ENCODE measurements around the gene GABARAPL1. TPM values are rescaled to one million over a fixed set of nuclear protein-coding genes. Genes with fewer than 3 reads are reported as not detected.

GABARAPL1 gene
- total and polyA plus RNA-seq, 2 of the 13 experiments (the other 11 are each of a cell fraction or from before 2014, with no cell fraction given): 7.9 to 26.1 TPM

- DNase-seq (ENCODE audit: low spot score) (no peak), ATAC-seq (no peak), FAIRE-seq (no peak)
- Histone ChIP-seq H3K9ac (ENCODE audit: insufficient read depth, low read depth, low read length) (no peak overlapping the region), H3K4me3 (replicated peaks in 1 of 3; ENCODE audit: insufficient read depth in 1 of 3, low read depth in 2 of 3, low read length in 3 of 3) (no peak overlapping the region), H3K36me3 (replicated peaks in 1 of 2; ENCODE audit: control insufficient read depth in 1 of 2, insufficient read depth in 2 of 2, low read length in 2 of 2) (no peaks in the 10 kb centered on the region), H3K4me1 (ENCODE audit: insufficient read depth, low read length) (no peaks in the 10 kb centered on the region), H3K27me3 (ENCODE audit: control insufficient read depth in 1 of 2, insufficient read depth in 2 of 2, low read length in 2 of 2) (no peaks in the 10 kb centered on the region), H3K9me3 (ENCODE audit: low read length) (no peaks in the 10 kb centered on the region), H2AFZ (ENCODE audit: low read length) (no peak overlapping the region), H3K27ac (ENCODE audit: extremely low read length, insufficient read depth, low read length) (no peak overlapping the region), H3K4me2 (ENCODE audit: low read depth, low read length) (no peak overlapping the region), H4K20me1 (ENCODE audit: insufficient read depth, low read length) (no peaks in the 10 kb centered on the region), H3K79me2 (ENCODE audit: insufficient read depth, low read length) (no peaks in the 10 kb centered on the region)
- in situ Hi-C loops (cut with HindIII; ENCODE audit: extremely low pct_ligation_motif_present, low pct_unique_long_range_greater_than_20kb) (no loop called here), intact Hi-C loops (cut with micrococcal nuclease; ENCODE audit: unreplicated experiment) (no loop called here)
- BruUV-seq (replicated peaks): no TSS peak
- CTCF ChIA-PET (ENCODE audit: low intra/inter-chr PET ratio, low total read pairs): no interaction called here
- TF ChIP-seq ZNF660 (CRISPR knock-in tag; IDR thresholded peaks at IDR 0.05; ENCODE audit: borderline replicate concordance, low read depth) (no peak), JARID2 (CRISPR knock-in tag; IDR thresholded peaks at IDR 0.05; ENCODE audit: insufficient replicate concordance) (no peak), ZNF556 (CRISPR knock-in tag; IDR thresholded peaks at IDR 0.05; ENCODE audit: borderline replicate concordance) (no peak), MEIS2 (CRISPR knock-in tag; IDR thresholded peaks at IDR 0.05) (no peak), TCF12 (IDR thresholded peaks at IDR 0.05) (no peak), TCF12 (CRISPR knock-in tag; IDR thresholded peaks at IDR 0.05) (no peak), POLR2AphosphoS5 (IDR thresholded peaks at IDR 0.05; ENCODE audit: low read depth, low read length) (no peak), SIX4 (CRISPR knock-in tag; IDR thresholded peaks at IDR 0.05) (no peak), ZNF749 (CRISPR knock-in tag; IDR thresholded peaks at IDR 0.05; ENCODE audit: borderline replicate concordance) (no peak), ZSCAN22 (CRISPR knock-in tag; IDR thresholded peaks at IDR 0.05) (no peak), CHD2 (IDR thresholded peaks at IDR 0.05; ENCODE audit: low read depth, low read length) (no peak), BCL3 (CRISPR knock-in tag; IDR thresholded peaks at IDR 0.05) (no peak), NFIB (CRISPR knock-in tag; IDR thresholded peaks at IDR 0.05; ENCODE audit: borderline replicate concordance) (no peak), PRMT3 (CRISPR knock-in tag; IDR thresholded peaks at IDR 0.05; ENCODE audit: borderline replicate concordance, low read depth) (no peak)
- POLR2A ChIA-PET: no interaction called here
- WGBS (ENCODE audit: low lambda C conversion rate): 21% methylated on average over 5 of the region's 5 CpGs
Observed at GRCh38 chr12:10268037-10268436, 55.4 kb downstream of the GABARAPL1 start.
